Small intestine (tissue), 7 donors: Measurements from ENCODE around the gene LRRFIP2. TPM values are rescaled to one million over a fixed set of nuclear protein-coding genes. Genes with fewer than 3 reads are reported as not detected.

Experiments
- DNase-seq, 2 donors: peaks; one replicate each; pipeline versions ENCODE4 v3.0.0 to v3.0.0-alpha.2; 2013
- FAIRE-seq: peaks from 2 replicates; lab custom pipeline; 2012; peaks lifted over from hg19 to GRCh38; lab: Jason Lieb, UNC
- H3K27ac ChIP-seq, 3 donors: one replicate each; pipeline ENCODE4 v1.5.1; 2013; ENCODE audit warnings: low read length in 2 of 3, mild to moderate bottlenecking in 2 of 3, control low read depth in 1 of 3, inconsistent platforms in 1 of 3, low read depth in 1 of 3, moderate library complexity in 1 of 3
- H3K27me3 ChIP-seq, 3 donors: one replicate each; pipeline ENCODE4 v1.6.1; 2013; ENCODE audit warnings: low read length in 3 of 3, inconsistent platforms in 1 of 3; ENCODE audit not compliant: control insufficient read depth in 3 of 3, insufficient read depth in 3 of 3
- H3K36me3 ChIP-seq, 3 donors: one replicate each; pipeline ENCODE4 v1.6.1; 2013; ENCODE audit warnings: low read length in 3 of 3, inconsistent platforms in 1 of 3, low read depth in 1 of 3, mild to moderate bottlenecking in 1 of 3, moderate library complexity in 1 of 3; ENCODE audit not compliant: control insufficient read depth in 3 of 3, insufficient read depth in 2 of 3
- H3K4me1 ChIP-seq, 3 donors: one replicate each; pipeline ENCODE4 v1.6.1; 2013; ENCODE audit warnings: low read length in 2 of 3, inconsistent platforms in 1 of 3, low read depth in 1 of 3, mild to moderate bottlenecking in 1 of 3, moderate library complexity in 1 of 3; ENCODE audit not compliant: control insufficient read depth in 3 of 3, insufficient read depth in 2 of 3
- H3K4me3 ChIP-seq, 3 donors: one replicate each; pipeline ENCODE4 v1.5.1; 2013; ENCODE audit warnings: low read length in 3 of 3, control low read depth in 1 of 3, inconsistent platforms in 1 of 3, low read depth in 1 of 3, mild to moderate bottlenecking in 1 of 3, moderate library complexity in 1 of 3
- H3K9me3 ChIP-seq, 2 donors: one replicate each; pipeline ENCODE4 v1.6.1; 2013; ENCODE audit warnings: low read depth in 1 of 2, low read length in 1 of 2; ENCODE audit not compliant: control insufficient read depth in 2 of 2, insufficient read depth in 1 of 2
- WGBS, 3 donors: extraction: QIAGEN DNeasy Blood & Tissue Kit; methylation state at CpG; one replicate each; pipeline ENCODE4 v1.1.7; 2013; 5-methylcytosine and 5-hydroxymethylcytosine counted together
- polyA plus RNA-seq, 4 donors: library from polyadenylated mRNA; stranded (reverse) in 3 of 4; unstranded in 1 of 4; fragments of 200-250 nt in 3 of 4; fragments of 120-200 nt in 1 of 4; gene quantifications; one replicate each; pipeline versions ENCODE4 v1.2.1 to v1.2.3, GENCODE V29; 2013
- donor health status: healthy with polysubstance abuse.
- donor health status: control.
- donor health status: control.
- donor health status: Bipolar disorder and iron deficiency.
- donor health status: healthy.

The LRRFIP2 gene
- polyA plus RNA-seq, 4 donors = 36.3 to 87.2 (median 46.4) TPM

DNA sequence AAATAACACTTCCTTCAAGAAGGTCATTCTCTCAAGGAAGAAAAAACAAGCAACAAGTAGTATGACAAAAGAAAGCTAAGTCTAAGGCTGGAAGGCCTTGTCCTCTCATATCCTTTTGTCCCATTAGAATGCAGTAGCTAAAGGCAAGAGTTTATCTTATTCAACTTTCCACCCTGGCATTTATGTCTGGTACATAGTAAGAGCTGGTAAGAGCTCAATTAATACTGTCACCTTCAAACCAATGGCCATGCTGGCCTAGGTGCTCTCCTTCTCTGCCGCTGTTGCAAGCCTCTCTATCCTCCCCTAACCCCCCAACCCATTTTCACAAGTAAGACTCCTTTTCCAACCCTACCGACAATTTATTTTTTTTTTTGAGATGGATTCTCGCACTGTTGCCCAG, 81.9 kb downstream of the LRRFIP2 start:
- no peak for FAIRE-seq
- H3K27ac ChIP-seq = no peak overlapping the region
- no peaks in the 10 kb centered on the region for H3K27me3 ChIP-seq
- DNase-seq = no peak
- no peaks in the 10 kb centered on the region for H3K9me3 ChIP-seq
- no peaks in the 10 kb centered on the region for H3K4me1 ChIP-seq
- H3K4me3 ChIP-seq = no peak overlapping the region
- H3K36me3 ChIP-seq = peaks cover 3 to 16% (median 7%) of the 10 kb centered on the region in 3 donors
- 98 to 100% (median 100%) methylated on average over 3 of the region's 3 CpGs for WGBS, 3 donors

DNA sequence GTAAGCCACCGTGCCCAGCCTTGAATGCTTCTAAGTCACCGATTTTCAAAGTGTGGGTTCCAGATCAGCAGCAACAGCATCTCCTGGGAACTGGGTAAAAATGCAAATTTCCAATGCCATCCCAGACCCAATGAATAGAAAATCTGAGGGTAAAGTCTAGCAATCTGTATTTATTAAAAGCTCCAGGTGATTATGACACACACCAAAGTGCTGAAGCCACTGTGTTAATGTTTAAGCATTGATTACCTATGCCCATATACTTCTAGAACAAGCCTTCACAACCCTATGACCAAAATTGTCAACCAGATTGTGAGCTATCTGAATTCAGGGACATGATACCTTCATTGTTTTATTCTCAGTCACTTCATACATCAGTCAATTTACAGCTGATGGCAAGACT, 86.5 kb downstream of the LRRFIP2 start:
- Histone ChIP-seq H3K9me3 (no peaks in the 10 kb centered on the region), H3K27me3 (no peaks in the 10 kb centered on the region), H3K4me3 (no peak overlapping the region), H3K27ac (no peak overlapping the region), H3K4me1 (no peaks in the 10 kb centered on the region), H3K36me3 (peaks cover 2 to 21% (median 9%) of the 10 kb centered on the region in 3 donors)
- DNase-seq (peak in 1 of 2 donors; percentile 19), FAIRE-seq (no peak)
- 92 to 95% (median 94%) methylated on average over 2 of the region's 2 CpGs for WGBS, 3 donors

DNA sequence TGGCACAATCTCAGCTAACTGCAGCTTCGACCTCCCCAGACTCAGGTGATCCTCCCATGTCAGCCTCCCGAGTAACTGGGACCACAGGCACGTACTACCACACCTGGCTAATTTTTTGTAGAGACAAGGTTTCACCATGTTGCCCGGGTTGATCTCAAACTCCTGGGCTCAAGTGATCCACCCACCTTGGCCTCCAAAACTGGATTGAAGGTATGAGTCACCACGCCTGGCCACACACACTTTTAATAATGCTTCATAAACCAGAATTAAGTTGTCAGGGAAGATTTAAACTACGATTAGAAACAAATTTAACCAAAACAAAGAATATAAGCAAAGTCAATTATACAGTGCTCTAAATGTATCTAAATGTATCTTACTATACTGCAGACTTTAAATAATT, 87.5 kb downstream of the LRRFIP2 start:
- no peak overlapping the region for H3K27ac ChIP-seq
- peaks cover 0 to 18% (median 7%) of the 10 kb centered on the region in 3 donors for H3K36me3 ChIP-seq
- WGBS, 3 donors = 92 to 94% (median 92%) methylated on average over 6 of the region's 6 CpGs
- H3K4me3 ChIP-seq = no peak overlapping the region
- FAIRE-seq (no peak), DNase-seq (no peak)
- H3K4me1 ChIP-seq = no peaks in the 10 kb centered on the region
- H3K9me3 ChIP-seq = no peaks in the 10 kb centered on the region
- H3K27me3 ChIP-seq = no peaks in the 10 kb centered on the region

DNA sequence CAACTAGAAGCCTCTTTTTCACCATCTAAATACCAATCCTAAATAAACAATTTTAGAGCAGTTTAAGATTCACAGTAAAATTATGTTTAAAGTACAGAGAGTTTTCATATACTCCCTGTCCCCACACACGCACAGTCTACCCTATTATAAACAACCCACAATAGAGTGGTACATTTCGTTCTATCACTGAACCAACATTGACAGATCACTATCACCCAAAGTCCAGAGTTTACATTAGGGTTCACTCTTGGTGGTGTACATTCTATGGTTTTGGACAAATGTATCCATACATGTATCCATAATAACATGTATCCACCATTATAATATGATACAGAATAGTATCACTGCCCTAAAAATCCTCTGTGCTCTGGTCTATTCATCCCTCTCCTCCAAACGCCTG, 92.1 kb downstream of the LRRFIP2 start:
- Histone ChIP-seq H3K36me3 (peaks cover 0 to 22% (median 8%) of the 10 kb centered on the region in 3 donors), H3K4me3 (no peak overlapping the region), H3K27me3 (no peaks in the 10 kb centered on the region), H3K4me1 (no peaks in the 10 kb centered on the region), H3K9me3 (no peaks in the 10 kb centered on the region), H3K27ac (no peak overlapping the region)
- no peak for DNase-seq
- 70 to 80% (median 71%) methylated on average over 3 of the region's 3 CpGs for WGBS, 3 donors
- FAIRE-seq = no peak

DNA sequence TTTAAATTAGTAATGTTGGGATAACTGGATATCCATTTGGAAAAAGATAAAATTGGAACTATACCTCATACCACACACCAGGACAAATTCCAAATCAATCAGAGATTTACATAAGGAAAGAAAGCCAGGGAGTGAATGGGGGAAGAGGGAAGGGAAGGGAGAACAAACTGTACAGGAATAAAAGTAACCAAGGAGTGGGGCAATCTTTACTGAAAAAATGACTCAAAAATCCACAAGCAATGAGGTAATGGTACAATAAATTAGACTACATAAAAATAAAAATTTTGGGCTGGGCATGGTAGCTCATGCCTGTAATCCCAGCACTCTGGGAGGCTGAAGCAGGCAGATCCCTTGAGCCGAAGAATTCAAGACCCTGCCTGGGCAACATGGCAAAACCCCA, 98.4 kb downstream of the LRRFIP2 start:
- Histone ChIP-seq H3K4me1 (peaks cover 0 to 4% (median 0%) of the 10 kb centered on the region in 3 donors), H3K9me3 (no peaks in the 10 kb centered on the region), H3K4me3 (no peak overlapping the region), H3K36me3 (peaks cover 0 to 21% (median 10%) of the 10 kb centered on the region in 3 donors), H3K27me3 (no peaks in the 10 kb centered on the region), H3K27ac (no peak overlapping the region)
- DNase-seq (no peak), FAIRE-seq (no peak)
- 83 to 100% (median 100%) methylated on average over 1 of the region's 1 CpG for WGBS, 3 donors

DNA sequence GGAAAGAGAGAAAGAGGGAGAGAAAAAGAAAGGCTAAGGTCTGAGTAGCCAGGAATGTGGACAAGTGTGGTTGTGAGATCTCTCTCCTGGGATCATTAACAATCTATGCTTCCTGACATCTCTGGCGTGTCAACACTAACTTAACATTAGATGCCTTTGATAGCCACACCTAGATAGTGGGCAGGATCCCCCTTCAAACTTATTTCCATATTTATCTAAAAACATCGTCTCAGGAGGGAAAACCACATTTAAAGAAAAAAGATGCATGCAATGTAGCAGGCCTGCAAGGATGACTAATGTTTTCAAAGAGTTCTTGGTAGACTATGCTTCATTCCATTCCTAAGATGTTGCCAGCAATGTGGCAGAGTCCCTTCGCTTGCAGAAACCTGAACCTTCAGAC, 100.2 kb downstream of the LRRFIP2 start:
- H3K36me3 ChIP-seq = peaks cover 2 to 20% (median 8%) of the 10 kb centered on the region in 3 donors
- DNase-seq (no peak), FAIRE-seq (no peak)
- no peak overlapping the region for H3K4me3 ChIP-seq
- H3K27me3 ChIP-seq = no peaks in the 10 kb centered on the region
- peaks cover 0 to 4% (median 0%) of the 10 kb centered on the region in 3 donors for H3K4me1 ChIP-seq
- 73 to 86% (median 84%) methylated on average over 3 of the region's 3 CpGs for whole genome bisulfite sequencing, 3 donors
- H3K27ac ChIP-seq = no peak overlapping the region
- H3K9me3 ChIP-seq = no peaks in the 10 kb centered on the region

DNA sequence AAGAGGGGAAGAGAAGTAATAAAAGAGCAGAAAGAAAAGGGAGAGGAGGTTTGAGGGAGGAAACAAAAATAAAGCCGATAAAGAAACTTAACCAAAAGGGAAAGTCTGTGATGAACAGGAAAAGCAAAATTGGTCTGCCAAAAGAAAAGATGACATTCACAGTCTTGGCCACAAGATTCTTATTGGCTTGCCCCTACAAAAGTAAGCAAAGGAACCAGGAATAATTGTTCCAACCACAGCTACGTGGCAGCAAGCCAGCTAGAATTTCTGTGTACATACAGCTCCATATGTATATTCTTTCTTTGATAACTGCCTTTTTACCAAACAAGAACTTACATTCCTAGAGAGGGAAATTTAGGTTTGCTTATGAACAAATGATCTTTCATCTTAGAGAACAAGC, 101.5 kb downstream of the LRRFIP2 start:
- peaks cover 4 to 20% (median 12%) of the 10 kb centered on the region in 3 donors for H3K36me3 ChIP-seq
- H3K27me3 ChIP-seq = no peaks in the 10 kb centered on the region
- peaks cover 0 to 4% (median 0%) of the 10 kb centered on the region in 3 donors for H3K4me1 ChIP-seq
- H3K4me3 ChIP-seq = no peak overlapping the region
- no peaks in the 10 kb centered on the region for H3K9me3 ChIP-seq
- FAIRE-seq (no peak), DNase-seq (peak in 1 of 2 donors; percentile 9)
- no peak overlapping the region for H3K27ac ChIP-seq
- WGBS, 3 donors = 34 to 76% (median 72%) methylated on average over 2 of the region's 2 CpGs

DNA sequence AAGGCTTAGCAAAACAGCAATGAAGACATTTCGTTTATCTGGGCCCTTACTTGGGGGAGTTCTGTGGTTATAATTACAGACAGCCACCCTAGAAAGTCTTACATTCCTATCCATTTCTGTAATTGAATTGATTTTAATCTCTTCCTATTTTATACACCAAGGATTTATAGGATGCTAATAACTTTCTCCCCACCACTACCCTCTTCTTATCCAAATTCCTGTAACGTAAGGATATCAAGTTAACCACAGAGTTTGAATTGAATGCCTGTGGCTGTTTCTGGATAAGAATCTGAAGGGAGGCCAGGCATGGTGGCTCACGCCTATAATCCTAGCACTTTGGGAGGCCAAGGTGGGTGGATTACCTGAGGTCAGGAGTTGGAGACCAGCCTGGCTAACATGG, 102.5 kb downstream of the LRRFIP2 start:
- Histone ChIP-seq H3K36me3 (peaks cover 4 to 20% (median 12%) of the 10 kb centered on the region in 3 donors), H3K27ac (no peak overlapping the region), H3K27me3 (no peaks in the 10 kb centered on the region), H3K4me1 (peaks cover 0 to 4% (median 0%) of the 10 kb centered on the region in 3 donors), H3K9me3 (no peaks in the 10 kb centered on the region), H3K4me3 (no peak overlapping the region)
- 94 to 96% (median 94%) methylated on average over 3 of the region's 3 CpGs for WGBS, 3 donors
- DNase-seq = no peak
- no peak for FAIRE-seq

DNA sequence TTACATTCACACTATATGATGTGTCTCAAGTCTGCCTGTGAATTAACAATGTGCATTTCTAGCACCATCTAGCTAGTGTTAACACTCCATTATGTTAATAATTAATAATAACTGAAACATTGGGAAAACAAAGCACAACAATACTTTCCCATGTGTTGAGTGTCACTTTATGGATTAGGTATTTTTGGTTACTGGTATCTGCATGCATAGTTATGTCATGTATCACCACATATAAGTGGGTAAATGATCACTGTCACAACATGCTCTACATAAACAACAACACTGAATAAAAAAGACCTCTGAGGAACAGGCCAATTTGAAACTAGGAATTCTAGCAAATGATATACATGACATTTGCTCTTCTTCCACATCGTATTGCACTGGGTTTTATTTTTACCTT, 106.4 kb downstream of the LRRFIP2 start:
- no peak overlapping the region for H3K4me3 ChIP-seq
- H3K36me3 ChIP-seq = peaks cover 7 to 27% (median 11%) of the 10 kb centered on the region in 3 donors
- H3K27ac ChIP-seq = no peak overlapping the region
- peaks cover 0 to 4% (median 0%) of the 10 kb centered on the region in 3 donors for H3K4me1 ChIP-seq
- no peaks in the 10 kb centered on the region for H3K9me3 ChIP-seq
- FAIRE-seq (no peak), DNase-seq (no peak)
- H3K27me3 ChIP-seq = no peaks in the 10 kb centered on the region
- WGBS, 3 donors = 84 to 100% (median 90%) methylated on average over 1 of the region's 1 CpG
